Kidney epithelial cell (primary cell): ENCODE measurements around the gene CCER1. TPM values are rescaled to one million over a fixed set of nuclear protein-coding genes. Genes with fewer than 3 reads are reported as not detected.

Source experiments
- DNase-seq: peaks from one replicate; pipeline ENCODE4 v3.0.0-alpha.2; 2010; ENCODE audit warnings: low read depth
- H3K27me3 ChIP-seq: 2 replicates; pipeline ENCODE4 v1.6.0; 2011; ENCODE audit warnings: low read length; ENCODE audit not compliant: control insufficient read depth, insufficient read depth
- H3K36me3 ChIP-seq: 2 replicates; pipeline ENCODE4 v1.5.1; 2011; ENCODE audit warnings: low read length; ENCODE audit not compliant: control insufficient read depth, insufficient read depth
- H3K4me3 ChIP-seq: 2 replicates; pipeline ENCODE4 v1.5.1; 2011; ENCODE audit warnings: low read depth, mild to moderate bottlenecking, control low read depth, low read length
- total RNA-seq: library from RNA; depleted of rRNA; stranded (reverse); fragments of >200 nt; gene quantifications from 2 replicates; pipeline ENCODE4 v1.2.3, GENCODE V29; 2015
- TF ChIP-seq, protein P1 (sequence below): IDR thresholded peaks from 2 replicates; pipeline ENCODE4 v1.5.1; 2011; ENCODE audit warnings: mild to moderate bottlenecking, moderate library complexity, low read length, control low read depth, inconsistent platforms; ENCODE audit not compliant: insufficient read depth, poor library complexity, severe bottlenecking

Gene CCER1
- total RNA-seq, 1 donor from 2014 or later = not detected

DNA sequence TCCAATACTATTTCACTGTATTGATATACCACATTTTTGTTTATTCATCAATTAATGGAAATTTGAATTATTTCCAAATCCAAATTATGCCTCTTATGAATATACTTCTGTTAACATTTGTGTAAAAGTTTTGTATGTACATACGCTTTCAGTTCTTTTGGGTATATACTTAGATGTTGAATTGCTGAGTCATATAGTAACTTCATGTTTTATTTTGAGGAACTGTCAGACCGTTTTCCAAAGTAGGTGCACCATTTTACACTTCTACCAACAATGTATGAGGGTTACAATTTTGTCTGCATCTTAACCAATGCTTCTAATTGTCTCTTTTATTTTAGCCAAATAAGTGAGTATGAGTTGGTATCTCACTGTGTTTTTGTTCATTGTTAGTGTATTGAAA, 10.2 kb upstream of the CCER1 start:
- TF ChIP-seq, protein P1, sequence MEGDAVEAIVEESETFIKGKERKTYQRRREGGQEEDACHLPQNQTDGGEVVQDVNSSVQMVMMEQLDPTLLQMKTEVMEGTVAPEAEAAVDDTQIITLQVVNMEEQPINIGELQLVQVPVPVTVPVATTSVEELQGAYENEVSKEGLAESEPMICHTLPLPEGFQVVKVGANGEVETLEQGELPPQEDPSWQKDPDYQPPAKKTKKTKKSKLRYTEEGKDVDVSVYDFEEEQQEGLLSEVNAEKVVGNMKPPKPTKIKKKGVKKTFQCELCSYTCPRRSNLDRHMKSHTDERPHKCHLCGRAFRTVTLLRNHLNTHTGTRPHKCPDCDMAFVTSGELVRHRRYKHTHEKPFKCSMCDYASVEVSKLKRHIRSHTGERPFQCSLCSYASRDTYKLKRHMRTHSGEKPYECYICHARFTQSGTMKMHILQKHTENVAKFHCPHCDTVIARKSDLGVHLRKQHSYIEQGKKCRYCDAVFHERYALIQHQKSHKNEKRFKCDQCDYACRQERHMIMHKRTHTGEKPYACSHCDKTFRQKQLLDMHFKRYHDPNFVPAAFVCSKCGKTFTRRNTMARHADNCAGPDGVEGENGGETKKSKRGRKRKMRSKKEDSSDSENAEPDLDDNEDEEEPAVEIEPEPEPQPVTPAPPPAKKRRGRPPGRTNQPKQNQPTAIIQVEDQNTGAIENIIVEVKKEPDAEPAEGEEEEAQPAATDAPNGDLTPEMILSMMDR = no peak
- no peaks in the 10 kb centered on the region for H3K36me3 ChIP-seq
- no peak overlapping the region for H3K4me3 ChIP-seq
- no peaks in the 10 kb centered on the region for H3K27me3 ChIP-seq
- DNase-seq = no peak

DNA sequence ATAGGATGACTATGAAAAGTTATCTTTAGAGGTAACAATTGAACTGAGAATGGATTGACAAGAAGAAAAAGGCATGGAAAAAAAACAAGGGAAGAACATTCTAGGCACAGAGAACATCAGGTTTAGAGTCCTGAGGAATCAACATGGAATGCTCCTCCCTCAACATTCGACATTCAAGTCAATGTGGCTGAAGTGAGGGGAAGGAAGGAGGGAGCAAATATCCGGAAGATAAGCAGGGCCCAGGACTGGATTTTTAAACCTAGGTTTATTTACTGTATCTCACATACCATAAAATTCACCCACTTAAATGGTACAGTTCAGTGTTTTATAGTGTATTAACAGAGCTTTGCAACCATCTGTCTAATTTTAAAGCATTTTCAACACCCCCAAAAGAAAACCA, 9.6 kb upstream of the CCER1 start:
- no peak for DNase-seq
- TF ChIP-seq, protein P1 = no peak
- Histone ChIP-seq H3K27me3 (no peaks in the 10 kb centered on the region), H3K36me3 (no peaks in the 10 kb centered on the region), H3K4me3 (no peak overlapping the region)

DNA sequence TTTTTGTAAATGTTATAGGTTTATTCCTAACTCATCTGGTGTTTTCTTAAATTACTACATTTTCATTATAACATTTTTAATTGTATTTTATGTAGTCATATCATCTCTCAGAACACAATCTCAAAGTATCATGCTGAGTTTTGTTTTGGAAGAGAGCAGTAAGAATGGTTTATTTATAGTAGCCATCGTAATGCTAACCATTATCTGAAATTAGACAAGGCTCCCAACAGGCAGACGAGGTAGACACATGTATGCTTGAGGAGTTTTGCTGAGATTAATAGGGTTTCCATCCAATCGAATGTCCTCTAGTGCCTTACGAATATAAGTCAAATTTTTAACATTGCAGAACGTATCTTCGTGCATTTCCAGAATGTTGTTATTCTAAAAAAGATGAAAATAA, 9.0 kb upstream of the CCER1 start:
- TF ChIP-seq, protein P1 = no peak
- no peak for DNase-seq
- Histone ChIP-seq H3K27me3 (no peaks in the 10 kb centered on the region), H3K36me3 (no peaks in the 10 kb centered on the region), H3K4me3 (no peak overlapping the region)

DNA sequence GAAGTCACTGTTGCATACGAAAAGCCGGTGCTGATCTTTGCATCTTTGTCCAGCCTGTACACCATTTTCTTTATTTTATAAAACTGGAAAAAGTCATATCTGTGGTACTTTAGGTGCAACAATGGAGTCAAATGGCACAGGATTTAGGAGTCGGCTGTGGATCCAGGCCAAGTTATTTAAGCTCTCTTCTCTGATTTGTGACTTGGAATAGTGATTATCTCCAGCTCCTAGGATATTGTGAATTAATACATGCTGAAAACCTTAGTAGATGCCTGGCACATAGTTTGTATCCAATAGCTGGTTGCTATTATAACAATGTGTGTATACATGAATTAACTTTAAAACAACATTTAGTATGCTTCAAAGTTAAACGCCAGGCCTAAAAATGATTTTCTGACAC, 6.2 kb upstream of the CCER1 start:
- Histone ChIP-seq H3K27me3 (no peaks in the 10 kb centered on the region), H3K36me3 (no peaks in the 10 kb centered on the region), H3K4me3 (no peak overlapping the region)
- DNase-seq = no peak
- TF ChIP-seq, protein P1 = no peak

DNA sequence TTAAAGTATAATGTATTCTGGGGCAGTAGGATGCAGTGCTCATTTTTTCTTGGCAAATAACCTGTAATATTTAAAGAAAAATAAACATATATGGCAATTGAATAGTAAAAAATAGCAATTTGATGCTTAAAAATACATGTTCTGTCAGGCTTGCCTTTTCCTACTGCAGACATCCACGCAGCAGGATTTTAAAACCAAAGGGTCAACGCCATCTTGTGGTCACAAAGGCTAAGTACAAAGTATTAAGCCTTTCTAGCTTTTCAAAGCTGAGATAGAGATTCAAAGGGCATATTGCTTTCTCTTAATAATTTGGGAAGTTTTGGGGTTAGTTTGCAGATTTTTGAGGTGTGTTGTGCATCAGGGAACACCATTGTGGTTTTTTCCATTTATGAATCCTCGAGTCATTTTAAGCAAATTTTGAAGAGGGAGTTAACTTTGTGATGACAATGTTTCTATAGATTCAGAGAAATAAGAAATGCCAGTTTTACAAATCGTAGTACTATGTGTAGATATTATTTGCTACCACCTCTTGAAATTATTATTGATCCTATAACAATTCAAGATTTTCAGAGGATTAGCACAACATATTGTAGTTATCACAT, 4.7 kb upstream of the CCER1 start:
- no peaks in the 10 kb centered on the region for H3K36me3 ChIP-seq
- no peaks in the 10 kb centered on the region for H3K27me3 ChIP-seq
- no peak overlapping the region for H3K4me3 ChIP-seq
- TF ChIP-seq, protein P1 = peak; percentile 77
- no peak for DNase-seq

DNA sequence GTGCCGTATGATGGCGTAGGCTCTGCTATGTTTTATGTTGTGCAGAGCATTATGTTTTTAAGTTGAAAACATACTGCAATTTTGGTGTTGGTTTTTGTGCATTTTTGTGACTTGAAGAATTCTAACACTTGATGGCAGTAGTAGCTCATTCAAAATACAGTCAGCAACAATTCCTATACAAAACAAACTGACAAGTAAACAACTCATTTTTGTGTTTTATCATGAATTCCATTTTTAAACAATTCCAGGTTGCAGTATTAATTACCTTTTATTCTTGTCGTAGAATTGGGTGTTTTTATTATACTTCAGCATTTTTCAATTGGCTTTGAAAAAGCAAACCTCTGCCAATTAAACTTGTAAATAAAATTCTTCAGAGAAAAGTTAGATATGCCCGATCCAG, 4.1 kb upstream of the CCER1 start:
- TF ChIP-seq, protein P1 = peak; percentile 5
- no peak overlapping the region for H3K4me3 ChIP-seq
- H3K36me3 ChIP-seq = no peaks in the 10 kb centered on the region
- no peaks in the 10 kb centered on the region for H3K27me3 ChIP-seq
- no peak for DNase-seq
